GM06990 (cell line): Measurements from ENCODE around the gene NOTCH1.

Experiments
- DNase-seq: peaks from one replicate; pipeline ENCODE4 v3.0.0-alpha.2; 2011; ENCODE audit not compliant: insufficient read length; ENCODE audit errors: extremely low read depth
- H3K27me3 ChIP-seq: replicated peaks from 2 replicates; pipeline ENCODE4 v1.6.0; 2011; ENCODE audit warnings: low read length; ENCODE audit not compliant: control insufficient read depth, insufficient read depth
- H3K36me3 ChIP-seq: 2 replicates; pipeline ENCODE4 v1.5.1; 2011; ENCODE audit warnings: low read length; ENCODE audit not compliant: control insufficient read depth, insufficient read depth
- H3K4me3 ChIP-seq: replicated peaks from 2 replicates; pipeline ENCODE4 v1.5.1; 2011; ENCODE audit warnings: low read depth, mild to moderate bottlenecking, control low read depth, low read length
- CTCF ChIP-seq: IDR thresholded peaks from 2 replicates; pipeline ENCODE4 v1.5.1; 2011; ENCODE audit warnings: low read length, control low read depth, mild to moderate bottlenecking, inconsistent platforms; ENCODE audit not compliant: insufficient read depth, poor library complexity, severe bottlenecking

Gene NOTCH1

GRCh38 chr9:136511144-136511669 is 34.6 kb downstream of the NOTCH1 start:
- H3K27me3 ChIP-seq: no peaks in the 10 kb centered on the region
- TF ChIP-seq CTCF: no peak
- DNase-seq: no peak
- H3K36me3 ChIP-seq: peaks cover 73% of the 10 kb centered on the region
- H3K4me3 ChIP-seq: no peak overlapping the region

GRCh38 chr9:136510561-136510960 is 35.3 kb downstream of the NOTCH1 start:
- Histone ChIP-seq H3K27me3 (no peaks in the 10 kb centered on the region), H3K36me3 (peaks cover 73% of the 10 kb centered on the region), H3K4me3 (no peak overlapping the region)
- TF ChIP-seq CTCF: no peak
- no peak for DNase-seq

- Histone ChIP-seq H3K4me3 (no peak overlapping the region), H3K27me3 (no peaks in the 10 kb centered on the region), H3K36me3 (peaks cover 68% of the 10 kb centered on the region)
- DNase-seq: no peak
- TF ChIP-seq CTCF: no peak
Observed at GRCh38 chr9:136509549-136509948, 36.3 kb downstream of the NOTCH1 start.

- no peak for TF ChIP-seq CTCF
- DNase-seq: no peak
- Histone ChIP-seq H3K4me3 (no peak overlapping the region), H3K27me3 (no peaks in the 10 kb centered on the region), H3K36me3 (peaks cover 64% of the 10 kb centered on the region)
Observed at GRCh38 chr9:136508729-136509500, 36.9 kb downstream of the NOTCH1 start.

GRCh38 chr9:136507992-136508375 is 37.9 kb downstream of the NOTCH1 start:
- H3K27me3 ChIP-seq: no peaks in the 10 kb centered on the region
- DNase-seq: no peak
- no peak overlapping the region for H3K4me3 ChIP-seq
- no peak for TF ChIP-seq CTCF
- peaks cover 66% of the 10 kb centered on the region for H3K36me3 ChIP-seq
